HAP-1 (cell line): ENCODE results near the gene SPOCK2.

Experiments used
- DNase-seq, 2 experiments: peaks; one replicate each; pipeline ENCODE4 v3.0.0-alpha.2; 2016 to 2020; ENCODE audit warnings: low spot score in 2 of 2
- H3K27me3 ChIP-seq: fragments of 250-450 bp; sonication (Bioruptor Pico); 2 replicates; pipeline ENCODE4 v1.5.1; 2020; ENCODE audit warnings: low read depth, mild to moderate bottlenecking, moderate library complexity
- H3K36me3 ChIP-seq: fragments of 250-450 bp; sonication (Bioruptor Pico); replicated peaks from 2 replicates; pipeline ENCODE4 v1.5.1; 2020; ENCODE audit warnings: mild to moderate bottlenecking
- H3K4me1 ChIP-seq: fragments of 250-450 bp; sonication (Bioruptor Pico); 2 replicates; pipeline ENCODE4 v1.5.1; 2020; ENCODE audit warnings: mild to moderate bottlenecking
- H3K4me3 ChIP-seq: fragments of 250-450 bp; sonication (Bioruptor Pico); 2 replicates; pipeline ENCODE4 v1.5.1; 2020; ENCODE audit warnings: mild to moderate bottlenecking, moderate library complexity
- H3K9me3 ChIP-seq: fragments of 250-450 bp; sonication (Bioruptor Pico); 2 replicates; pipeline ENCODE4 v1.5.1; 2020; ENCODE audit warnings: mild to moderate bottlenecking, moderate library complexity
- in situ Hi-C: fragments of 300-500 bp; cut with MboI; formaldehyde crosslinking; loops from 3 replicates; pipeline ENCODE4 v1.14.3; 2020; ENCODE audit warnings: low sequenced_read_pairs, inconsistent platforms, mixed read lengths

The SPOCK2 gene

GRCh38 chr10:72022228-72022627, 66.1 kb downstream of the SPOCK2 start:
- no peaks in the 10 kb centered on the region for H3K4me1 ChIP-seq
- in situ Hi-C loops, result no loop called here

DNA sequence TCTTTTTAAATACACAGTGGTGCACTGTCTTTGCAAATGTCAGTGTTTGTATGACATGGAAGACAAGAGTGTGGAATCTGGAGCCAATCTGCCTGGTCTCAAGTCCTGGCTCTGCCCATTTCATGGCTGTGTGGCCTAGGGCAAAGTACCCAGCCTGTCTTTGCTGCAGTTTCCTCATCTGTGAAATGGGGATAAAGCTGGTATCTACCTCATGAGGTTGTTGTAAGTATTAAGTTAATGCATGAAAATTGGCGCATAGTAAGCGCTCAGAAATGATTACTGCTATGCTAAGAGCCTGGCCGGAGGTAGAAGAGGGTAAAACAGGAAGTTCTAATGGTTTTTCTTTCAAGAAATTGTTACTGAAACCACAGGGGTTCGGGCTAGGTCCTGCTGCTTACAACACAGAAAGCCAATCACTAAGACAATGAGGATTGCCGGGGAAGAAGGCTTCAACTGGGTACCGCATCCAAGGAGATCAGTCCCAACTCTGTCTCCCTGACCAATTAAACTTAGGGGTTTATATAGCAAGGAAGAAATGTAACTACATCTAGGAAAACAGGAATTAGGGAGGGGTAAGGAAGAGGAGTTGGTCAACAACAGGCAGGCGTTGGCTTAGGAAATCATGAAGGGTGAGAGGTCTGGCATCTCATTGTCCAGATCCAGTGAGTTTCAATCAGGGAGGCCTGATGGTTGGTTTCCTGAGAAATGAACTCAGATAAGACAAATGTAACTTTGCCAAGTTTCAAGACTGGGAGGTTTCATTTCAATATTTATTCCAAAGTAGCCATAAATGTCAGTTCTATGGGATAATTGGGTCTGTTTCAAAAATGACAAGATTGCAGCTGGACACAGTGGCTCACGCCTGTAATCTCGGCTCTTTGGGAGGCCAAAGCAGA, 67.2 kb downstream of the SPOCK2 start:
- Histone ChIP-seq H3K4me3 (no peak overlapping the region), H3K9me3 (no peaks in the 10 kb centered on the region), H3K4me1 (no peaks in the 10 kb centered on the region), H3K27me3 (no peaks in the 10 kb centered on the region), H3K36me3 (no peaks in the 10 kb centered on the region)
- in situ Hi-C loops, result no loop called here
- DNase-seq, result no peak

More at GRCh38 chr10:72022228-72022627, 66.1 kb downstream of the SPOCK2 start:
- Histone ChIP-seq H3K36me3 (no peaks in the 10 kb centered on the region), H3K4me3 (no peak overlapping the region), H3K9me3 (no peaks in the 10 kb centered on the region), H3K27me3 (no peaks in the 10 kb centered on the region)
- DNase-seq, result no peak

- in situ Hi-C loops, result no loop called here
- Histone ChIP-seq H3K36me3 (no peaks in the 10 kb centered on the region), H3K4me3 (no peak overlapping the region), H3K4me1 (no peaks in the 10 kb centered on the region), H3K27me3 (no peaks in the 10 kb centered on the region), H3K9me3 (no peaks in the 10 kb centered on the region)
- DNase-seq, result no peak
These were observed 69.1 kb downstream of the SPOCK2 start for GRCh38 chr10:72019085-72019876.

DNA sequence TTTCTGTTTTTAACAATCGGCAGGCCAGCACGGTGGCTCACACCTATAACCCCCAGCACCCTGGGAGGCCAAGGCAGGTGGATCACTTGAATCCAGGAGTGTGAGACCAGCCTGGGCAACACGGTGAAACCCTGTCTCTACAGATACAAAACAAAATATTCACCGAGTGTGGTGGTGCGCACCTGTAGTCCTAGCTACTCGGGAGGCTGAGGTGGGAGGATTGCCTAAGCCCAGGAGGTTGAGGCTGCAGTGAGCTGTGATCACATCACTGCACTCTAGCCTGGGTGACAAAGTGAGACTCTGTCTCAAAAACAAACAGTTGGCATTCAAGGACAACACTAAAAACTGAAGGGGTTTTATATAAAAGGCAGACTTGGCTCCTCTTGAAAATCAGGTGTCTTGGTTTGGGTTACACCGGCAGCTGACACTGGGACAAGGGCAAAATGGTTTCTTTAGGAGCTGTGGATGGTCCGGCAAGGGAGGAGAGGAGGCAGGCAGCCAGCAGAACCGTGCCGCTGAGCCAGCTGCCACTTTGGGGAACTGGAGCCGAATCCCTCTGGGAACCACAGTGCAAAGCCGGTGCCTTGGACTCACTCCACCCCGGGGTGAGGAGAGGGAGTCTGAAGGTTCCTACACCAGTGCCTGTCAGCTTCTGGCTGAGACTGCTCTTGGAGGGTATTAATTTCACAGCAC, 71.6 kb downstream of the SPOCK2 start:
- DNase-seq, result no peak
- Histone ChIP-seq H3K9me3 (no peaks in the 10 kb centered on the region), H3K4me3 (no peak overlapping the region), H3K27me3 (no peaks in the 10 kb centered on the region), H3K4me1 (no peaks in the 10 kb centered on the region), H3K36me3 (no peaks in the 10 kb centered on the region)
- in situ Hi-C loops, result no loop called here

DNA sequence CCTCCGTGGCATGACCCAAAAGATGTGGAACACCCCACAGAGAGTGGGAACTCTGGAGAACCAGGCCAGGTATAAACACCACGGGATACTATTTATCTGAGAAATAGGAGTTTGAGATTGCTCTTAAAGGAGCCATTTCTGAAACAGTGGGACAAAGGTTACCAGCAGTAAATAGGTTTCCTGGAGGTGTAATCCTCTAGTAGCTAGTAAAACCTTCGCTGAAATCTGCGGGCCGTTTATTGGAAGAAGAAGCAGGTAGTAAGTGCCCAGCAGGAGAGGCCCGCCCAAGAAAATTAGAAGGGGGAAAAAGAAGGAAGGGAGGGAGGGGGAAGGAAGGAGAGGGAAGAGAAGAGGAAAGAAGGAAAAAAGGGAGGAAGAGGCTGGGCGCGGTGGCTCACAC, 72.5 kb downstream of the SPOCK2 start:
- no peak for DNase-seq
- Histone ChIP-seq H3K36me3 (no peaks in the 10 kb centered on the region), H3K4me1 (no peaks in the 10 kb centered on the region), H3K27me3 (no peaks in the 10 kb centered on the region), H3K4me3 (no peak overlapping the region), H3K9me3 (no peaks in the 10 kb centered on the region)
- in situ Hi-C loops, result no loop called here

GRCh38 chr10:72014785-72015480, 73.4 kb downstream of the SPOCK2 start:
- no peaks in the 10 kb centered on the region for H3K27me3 ChIP-seq
- H3K4me3 ChIP-seq, result no peak overlapping the region
- in situ Hi-C loops, result no loop called here
- no peaks in the 10 kb centered on the region for H3K9me3 ChIP-seq
- peaks cover 3% of the 10 kb centered on the region for H3K4me1 ChIP-seq
- DNase-seq, result no peak
- H3K36me3 ChIP-seq, result 0 out of 2 replicates have a peak, but pooled peaks cover 3% of the 10 kb centered on the region

- peaks cover 10% of the 10 kb centered on the region for H3K4me1 ChIP-seq
These were observed 74.2 kb downstream of the SPOCK2 start for GRCh38 chr10:72014197-72014596.

GRCh38 chr10:72013202-72013945, 75.0 kb downstream of the SPOCK2 start:
- in situ Hi-C loops, result no loop called here
- peaks cover 9% of the 10 kb centered on the region for H3K36me3 ChIP-seq
- no peaks in the 10 kb centered on the region for H3K9me3 ChIP-seq
- H3K4me1 ChIP-seq, result peaks cover 14% of the 10 kb centered on the region
- no peaks in the 10 kb centered on the region for H3K27me3 ChIP-seq
- DNase-seq, result no peak
- no peak overlapping the region for H3K4me3 ChIP-seq

More at GRCh38 chr10:72014197-72014596, 74.2 kb downstream of the SPOCK2 start:
- H3K9me3 ChIP-seq, result no peaks in the 10 kb centered on the region
- in situ Hi-C loops, result no loop called here
- H3K27me3 ChIP-seq, result no peaks in the 10 kb centered on the region
- DNase-seq, result no peak
- peaks cover 5% of the 10 kb centered on the region; the same call in 1 of the 2 replicates for H3K36me3 ChIP-seq
- H3K4me3 ChIP-seq, result no peak overlapping the region

GRCh38 chr10:72012796-72013195, 75.6 kb downstream of the SPOCK2 start:
- no peaks in the 10 kb centered on the region for H3K9me3 ChIP-seq
- H3K4me1 ChIP-seq, result peaks cover 14% of the 10 kb centered on the region
- DNase-seq, result no peak
- H3K36me3 ChIP-seq, result peaks cover 11% of the 10 kb centered on the region
- H3K4me3 ChIP-seq, result no peak overlapping the region
- H3K27me3 ChIP-seq, result no peaks in the 10 kb centered on the region
- in situ Hi-C loops, result no loop called here

DNA sequence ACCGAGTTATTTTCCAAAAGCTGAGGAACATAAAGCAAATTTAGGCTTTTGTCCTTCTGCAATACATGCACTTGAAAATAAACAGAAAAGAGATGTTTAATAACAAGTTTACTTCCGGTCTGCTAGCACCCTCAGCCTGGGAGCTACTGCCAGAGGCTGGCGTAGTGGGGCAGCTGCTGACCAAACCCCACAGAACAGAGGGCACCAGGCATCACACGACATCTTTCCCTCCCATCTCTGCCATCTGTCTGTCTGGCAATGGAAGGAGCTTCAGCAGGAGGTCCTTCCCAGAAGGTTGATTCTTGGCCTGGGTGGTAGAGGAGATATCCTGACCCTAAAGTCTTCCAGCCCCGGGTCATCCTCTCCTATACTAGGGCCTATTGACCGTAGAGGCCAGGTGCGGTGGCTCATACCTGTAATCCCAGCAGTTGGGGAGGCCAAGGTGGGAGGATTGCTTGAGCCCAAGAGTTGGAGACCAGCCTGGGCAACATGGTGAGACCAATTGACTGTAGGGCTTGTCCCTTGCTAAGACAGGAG, 76.3 kb downstream of the SPOCK2 start:
- Histone ChIP-seq H3K27me3 (no peaks in the 10 kb centered on the region), H3K4me1 (peaks cover 14% of the 10 kb centered on the region)
- in situ Hi-C loops, result no loop called here

GRCh38 chr10:72011468-72011867, 76.9 kb downstream of the SPOCK2 start:
- Histone ChIP-seq H3K27me3 (no peaks in the 10 kb centered on the region), H3K9me3 (no peaks in the 10 kb centered on the region), H3K4me1 (peaks cover 14% of the 10 kb centered on the region), H3K36me3 (peaks cover 11% of the 10 kb centered on the region), H3K4me3 (no peak overlapping the region)
- in situ Hi-C loops, result no loop called here
- DNase-seq, result no peak

More for the DNA sequence above, 76.3 kb downstream of the SPOCK2 start:
- DNase-seq, result no peak
- no peak overlapping the region for H3K4me3 ChIP-seq
- peaks cover 11% of the 10 kb centered on the region for H3K36me3 ChIP-seq
- H3K9me3 ChIP-seq, result no peaks in the 10 kb centered on the region

- Histone ChIP-seq H3K36me3 (peaks cover 11% of the 10 kb centered on the region), H3K9me3 (no peaks in the 10 kb centered on the region), H3K27me3 (no peaks in the 10 kb centered on the region), H3K4me3 (no peak overlapping the region), H3K4me1 (peaks cover 14% of the 10 kb centered on the region)
- in situ Hi-C loops, result no loop called here
- no peak for DNase-seq
These were observed 77.3 kb downstream of the SPOCK2 start for GRCh38 chr10:72011016-72011415.
